K562 (cell line): ENCODE measurements around the gene SNRNP70. TPM values are rescaled to one million over a fixed set of nuclear protein-coding genes. Genes with fewer than 3 reads are reported as not detected.

Experiments
- ATAC-seq: fragments of 200-7000 bp; cut with Tn5 transposase; 3 replicates; pipeline ENCODE4 v1.9.1; 2020; ENCODE audit warnings: moderate library complexity
- BruUV-seq: library from RNA; stranded (reverse); fragments of 400-500 nt; replicated peaks from 2 replicates; lab custom pipeline; 2021; lab: Mats Ljungman, UMichigan
- CTCF ChIA-PET: fragments of 300-600 bp; formaldehyde crosslinking; extraction: SDS; loops from one replicate; lab custom pipeline; 2021; ENCODE audit warnings: low intra/inter-chr PET ratio; lab: Yijun Ruan, JAX
- POLR2A ChIA-PET: fragments of 300-600, 350-650 bp; sonication (Branson Sonifier 250); formaldehyde crosslinking; extraction: SDS; loops from one replicate; lab custom pipeline; 2021; ENCODE audit warnings: antibody characterized with exemption, inconsistent platforms; lab: Yijun Ruan, JAX
- DNase-seq, 4 experiments: peaks; one replicate each; pipeline versions ENCODE4 v3.0.0 to v3.0.0-alpha.2; 2011 to 2018; ENCODE audit warnings: low spot score in 3 of 4, mixed read lengths in 3 of 4; ENCODE audit errors: extremely low read depth in 1 of 4
- FAIRE-seq: peaks from 2 replicates; lab custom pipeline; 2011; peaks lifted over from hg19 to GRCh38; lab: Jason Lieb, UNC
- H2AFZ ChIP-seq: 2 replicates; pipeline ENCODE4 v1.6.0; 2011; ENCODE audit warnings: low read depth, low read length, control low read depth, inconsistent platforms
- H3K27ac ChIP-seq: fragments of 200-600 bp; 3 replicates; pipeline ENCODE4 v1.8.0; 2011; ENCODE audit warnings: low read depth, mild to moderate bottlenecking, control low read depth, inconsistent platforms, low read length, moderate library complexity, mixed read lengths; ENCODE audit errors: extremely low read depth
- H3K27me3 ChIP-seq, 2 experiments: fragments of 300-600 bp in 1 of 2; 2 replicates in 1 of 2; 3 replicates in 1 of 2; pipeline versions ENCODE4 v1.6.0 to v1.8.0; 2011; ENCODE audit warnings: inconsistent platforms in 2 of 2, low read length in 2 of 2, mild to moderate bottlenecking in 1 of 2, mixed read lengths in 1 of 2, moderate library complexity in 1 of 2; ENCODE audit not compliant: control insufficient read depth in 2 of 2, insufficient read depth in 2 of 2
- H3K36me3 ChIP-seq: fragments of 300-600 bp; 3 replicates; pipeline ENCODE4 v1.8.0; 2011; ENCODE audit warnings: mild to moderate bottlenecking, low read length, inconsistent platforms; ENCODE audit not compliant: control insufficient read depth, insufficient read depth
- H3K4me1 ChIP-seq, 2 experiments: fragments of 200-600 bp in 1 of 2; replicated peaks in 1 of 2; 2 replicates in 1 of 2; 3 replicates in 1 of 2; pipeline versions ENCODE4 v1.5.1 to v1.8.0; 2011; ENCODE audit warnings: inconsistent platforms in 2 of 2, low read length in 2 of 2, mild to moderate bottlenecking in 1 of 2, mixed read lengths in 1 of 2, moderate library complexity in 1 of 2; ENCODE audit not compliant: control insufficient read depth in 2 of 2, insufficient read depth in 2 of 2
- H3K4me2 ChIP-seq: 2 replicates; pipeline ENCODE4 v1.6.1; 2011; ENCODE audit warnings: low read length, control low read depth, inconsistent platforms, mixed read lengths; ENCODE audit not compliant: insufficient read depth
- H3K4me3 ChIP-seq: fragments of 200-600 bp; sonication (generic), shearing (Covaris generic); 2 replicates; pipeline ENCODE4 v1.5.1; 2016; ENCODE audit warnings: control low read depth, inconsistent platforms
- H3K79me2 ChIP-seq: fragments of 200-600 bp; 3 replicates; pipeline ENCODE4 v1.8.0; 2011; ENCODE audit warnings: low read length, inconsistent platforms; ENCODE audit not compliant: control insufficient read depth, insufficient read depth
- H3K9ac ChIP-seq, 2 experiments: 2 replicates each; pipeline versions ENCODE4 v1.6.0 to v1.6.1; 2011; ENCODE audit warnings: low read depth in 2 of 2, low read length in 2 of 2, control low read depth in 1 of 2, inconsistent platforms in 1 of 2, mild to moderate bottlenecking in 1 of 2, mixed read lengths in 1 of 2; ENCODE audit not compliant: insufficient read depth in 1 of 2
- H3K9me1 ChIP-seq: one replicate; pipeline ENCODE4 v1.6.0; 2011; ENCODE audit warnings: inconsistent platforms, mild to moderate bottlenecking, low read length, moderate library complexity; ENCODE audit not compliant: control insufficient read depth, insufficient read depth
- H3K9me3 ChIP-seq: replicated peaks from 2 replicates; pipeline ENCODE4 v1.5.1; 2011; ENCODE audit warnings: low read depth, low read length, inconsistent platforms; ENCODE audit not compliant: control insufficient read depth, insufficient read depth
- H4K20me1 ChIP-seq: replicated peaks from 2 replicates; pipeline ENCODE4 v1.6.1; 2011; ENCODE audit warnings: low read length, inconsistent platforms, mixed read lengths; ENCODE audit not compliant: control insufficient read depth, insufficient read depth
- BRCA1 ChIP-seq, 2 experiments: fragments of 450-650 bp in 1 of 2; sonication (generic) in 1 of 2; formaldehyde crosslinking in 1 of 2; IDR thresholded peaks; 2 replicates each; pipeline versions ENCODE4 v1.5.0 to v1.6.1; 2017 to 2020; ENCODE audit warnings: mild to moderate bottlenecking in 1 of 2, missing genetic modification reagents in 1 of 2
- CEBPZ ChIP-seq: fragments of 150-350 bp; IDR thresholded peaks from 2 replicates; pipeline ENCODE4 v1.6.1; 2014; ENCODE audit warnings: low read depth, mild to moderate bottlenecking, low read length, borderline replicate concordance
- GATAD2B ChIP-seq: fragments of 450-650 bp; IDR thresholded peaks from 2 replicates; pipeline ENCODE4 v1.6.1; 2017; ENCODE audit warnings: mild to moderate bottlenecking, borderline replicate concordance
- HNRNPL ChIP-seq: fragments of 200-400 bp; formaldehyde crosslinking; IDR thresholded peaks from 2 replicates; pipeline ENCODE4 v1.6.1; 2017; ENCODE audit warnings: low read depth, mild to moderate bottlenecking, low read length
- NR4A1 ChIP-seq, 2 experiments: fragments of 250-450 bp in 1 of 2; fragments of 450-650 bp in 1 of 2; sonication (Bioruptor Pico) in 1 of 2; IDR thresholded peaks; 2 replicates each; pipeline versions ENCODE4 v1.4.0 to v1.6.1; 2016 to 2020; ENCODE audit warnings: mild to moderate bottlenecking in 2 of 2, missing compliant biosample characterization in 1 of 2, missing genetic modification characterization in 1 of 2, moderate library complexity in 1 of 2
- OTX1 ChIP-seq: fragments of 450-650 bp; formaldehyde crosslinking; IDR thresholded peaks from 2 replicates; pipeline ENCODE4 v1.4.0; 2022; ENCODE audit warnings: mild to moderate bottlenecking
- SMAD1 ChIP-seq: fragments of 150-350 bp; IDR thresholded peaks from 2 replicates; pipeline ENCODE4 v1.6.1; 2014; ENCODE audit warnings: low read length, low read depth; ENCODE audit not compliant: partially characterized antibody
- ZC3H4 ChIP-seq: sonication (generic); formaldehyde crosslinking; IDR thresholded peaks from 2 replicates; pipeline ENCODE4 v1.9.0; 2021; ENCODE audit warnings: missing genetic modification reagents, borderline replicate concordance
- ZNF384 ChIP-seq: IDR thresholded peaks from 2 replicates; pipeline ENCODE4 v1.6.1; 2012; ENCODE audit warnings: low read depth, low read length, improper control_type of control experiment
- ZNF551 ChIP-seq: fragments of 250-450 bp; sonication (Bioruptor Pico); IDR thresholded peaks from 2 replicates; pipeline ENCODE4 v1.5.0; 2021; ENCODE audit warnings: mild to moderate bottlenecking, moderate library complexity
- WGBS: fragments of 100-300 bp; shearing (Covaris generic); methylation state at CpG from one replicate; pipeline ENCODE4 v1.1.6; 2016; ENCODE audit warnings: low coverage, mixed read lengths; ENCODE audit not compliant: insufficient coverage; ENCODE audit errors: missing lambda C conversion rate; 5-methylcytosine and 5-hydroxymethylcytosine counted together
- in situ Hi-C: fragments of 300-500 bp; cut with MboI; formaldehyde crosslinking; loops from 4 replicates; pipeline ENCODE4 v1.15.0; 2018; ENCODE audit warnings: inconsistent platforms, mixed read lengths
- intact Hi-C: fragments of 100-400 bp; cut with micrococcal nuclease; formaldehyde crosslinking; loops from 2 replicates; pipeline ENCODE4 v1.14.2; 2022
- polyA plus RNA-seq, 8 experiments: library from polyadenylated mRNA; depleted of rRNA in 4 of 8; stranded (reverse) in 5 of 8; unstranded in 3 of 8; fragments of >200 nt; fragmentation: Nextera tagmentation in 2 of 8; fragmentation: Illumina TruSeq in 1 of 8; extraction: Ambion mirVana in 2 of 8; extraction: Trizol in 1 of 8; gene quantifications; 2 replicates each; pipeline versions ENCODE4 v1.2.1 to v1.2.3, GENCODE V29; 2011 to 2014; ENCODE audit warnings: inconsistent platforms in 1 of 8, missing spikeins in 1 of 8
- total RNA-seq, 7 experiments: library from RNA; depleted of rRNA in 6 of 7; stranded (reverse); fragments of >200 nt in 6 of 7; fragmentation: Illumina TruSeq in 2 of 7; extraction: Trizol in 2 of 7; gene quantifications; 2 replicates each; pipeline versions ENCODE4 v1.2.1 to v1.2.3, GENCODE V29; 2011 to 2021; ENCODE audit warnings: low replicate concordance in 1 of 7

The SNRNP70 gene
- total and polyA plus RNA-seq, 9 of the 15 experiments (the other 6 are each of a cell fraction or from before 2014, with no cell fraction given) = 2.8 to 496 (median 136) TPM

- Histone ChIP-seq H3K9me3 (no peaks in the 10 kb centered on the region), H3K36me3 (peaks cover 99% of the 10 kb centered on the region), H2AFZ (no peak overlapping the region), H3K27me3 (no peaks in the 10 kb centered on the region), H3K9me1 (no peaks in the 10 kb centered on the region), H3K9ac (no peak overlapping the region), H3K79me2 (peaks cover 55% of the 10 kb centered on the region), H3K4me1 (peaks cover 0 to 17% of the 10 kb centered on the region in 2 experiments; a peak in 3 of 5 replicates)
- 98% methylated on average over 4 of the region's 4 CpGs for WGBS
- in situ Hi-C loops = loop anchor here (5.0 kb wide), 1 partner anchor 94 kb away; no protein-coding TSS in a partner anchor
- intact Hi-C loops = no loop called here
- no TSS peak for BruUV-seq
- POLR2A ChIA-PET = interaction anchor here (2.6 kb wide), 1 partner anchor 100 kb away, joined by 22 read pairs; no protein-coding TSS in a partner anchor
- ATAC-seq (no peak), DNase-seq (no peak)
- TF ChIP-seq ZC3H4 (CRISPR knock-in tag) (no peak), GATAD2B (no peak), HNRNPL (no peak), SMAD1 (no peak), BRCA1 (IDR thresholded peaks at IDR 0.05) (no peak), BRCA1 (CRISPR knock-in tag; IDR thresholded peaks at IDR 0.05) (no peak), ZNF551 (CRISPR knock-in tag) (no peak), NR4A1 (CRISPR knock-in tag; IDR thresholded peaks at IDR 0.05) (no peak), NR4A1 (tag; IDR thresholded peaks at IDR 0.05) (no peak), OTX1 (CRISPR knock-in tag) (no peak), ZNF384 (no peak), CEBPZ (no peak)
- TF ChIP-seq, all 486 proteins: peak for 0
- H3K4me2 ChIP-seq = no peak overlapping the region
- FAIRE-seq = no peak
- H3K4me3 ChIP-seq = no peak overlapping the region
- CTCF ChIA-PET = interaction anchor here (0.5 to 2.1 kb wide), 4 partner anchors 47 to 126 kb away, joined by 5 to 27 read pairs (median 6); no protein-coding TSS in a partner anchor
- H3K27ac ChIP-seq = no peak overlapping the region
- peaks cover 24% of the 10 kb centered on the region for H4K20me1 ChIP-seq
Measured at GRCh38 chr19:49098795-49099194, 13.5 kb downstream of the SNRNP70 start.
